SW 1271 (cell line): ENCODE data around the gene SOAT2.
A peak's percentile ranks its signal among the peaks of the same experiment; 100 is the strongest.
"Not testable (repeated sequence)": the region's sequence is repeated elsewhere in the genome, so short reads cannot be mapped to it uniquely, and the experiment has no call there.

Experiments
- DNase-seq, 2 experiments: peaks; one replicate each; lab custom pipeline; 2025; lab: John Stamatoyannopoulos, UW

The SOAT2 gene

DNA sequence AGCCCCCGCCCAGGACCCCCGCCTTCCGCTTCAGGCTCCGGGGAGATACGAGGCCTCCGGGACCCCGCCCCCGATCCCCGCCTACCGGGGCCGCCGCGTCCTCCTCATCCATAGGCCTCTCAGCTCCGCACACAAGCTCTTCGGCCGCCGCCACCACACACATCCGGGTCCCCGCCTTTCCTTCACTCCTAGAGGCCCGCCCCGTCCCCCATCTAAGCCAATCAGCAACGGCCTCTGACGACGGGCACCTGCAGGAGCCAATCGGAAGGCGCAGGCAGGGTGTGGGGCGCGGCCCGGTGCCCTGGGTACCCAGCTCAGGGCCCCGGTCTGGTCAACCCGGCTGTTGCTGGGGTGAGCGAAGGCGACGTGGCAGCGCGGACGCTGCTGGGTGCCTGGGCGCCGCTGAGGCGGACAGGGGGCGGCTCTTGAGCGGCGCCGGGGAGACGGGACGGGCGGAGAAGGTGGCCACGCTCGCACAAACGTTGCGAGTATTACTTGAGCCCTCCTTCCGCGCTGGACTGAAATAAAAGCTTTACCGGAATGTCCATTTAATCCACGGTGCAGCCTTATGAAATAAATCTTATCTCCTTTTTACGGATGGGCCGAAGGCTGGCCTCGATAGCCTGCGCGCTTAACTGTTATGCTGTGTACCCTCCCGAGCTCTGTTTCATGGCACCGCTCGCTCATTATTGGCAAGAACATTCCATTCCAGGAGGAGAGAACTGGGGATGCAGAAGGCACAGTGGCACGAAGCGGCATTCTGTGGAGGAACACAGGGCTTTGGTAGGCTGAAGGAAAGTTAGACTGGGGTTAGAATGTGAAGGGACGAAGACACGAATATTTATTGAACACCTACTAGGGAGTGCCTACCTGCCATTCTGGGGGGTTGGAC lies 23.8 kb upstream of the SOAT2 start, which contains the start of gene SPRYD3:
TSS of gene SPRYD3 (minus strand) at position 165 of the 892 bp plus-strand sequence. CDS start at position 108, 57 bp downstream.
- peak; percentile 90 to 98 for DNase-seq

DNA sequence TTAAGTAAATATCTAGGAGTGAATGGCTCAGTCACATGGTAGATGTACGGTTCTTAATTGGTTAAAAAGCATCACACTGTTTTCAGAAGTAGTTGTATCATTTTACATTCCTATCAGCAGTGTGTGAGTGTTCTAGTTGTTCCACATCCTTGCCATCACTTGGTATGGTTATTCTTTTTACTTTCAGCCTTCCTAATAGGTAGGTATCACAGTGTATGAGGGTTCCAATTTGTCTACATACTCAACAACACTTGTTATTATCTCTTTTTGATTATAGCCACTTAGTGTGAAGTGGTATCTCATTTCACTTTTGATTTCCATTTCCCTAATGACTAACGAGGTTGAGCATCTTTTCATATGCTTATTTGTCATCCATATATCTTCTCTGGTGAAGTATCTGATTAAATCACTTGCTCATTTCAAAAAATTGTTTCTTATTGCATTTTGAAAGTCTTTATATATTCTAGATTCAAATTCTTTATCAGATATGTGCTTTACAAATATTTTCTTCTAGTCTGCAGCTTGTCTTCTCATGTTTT lies 20.6 kb upstream of the SOAT2 start:
- no peak for DNase-seq

DNA sequence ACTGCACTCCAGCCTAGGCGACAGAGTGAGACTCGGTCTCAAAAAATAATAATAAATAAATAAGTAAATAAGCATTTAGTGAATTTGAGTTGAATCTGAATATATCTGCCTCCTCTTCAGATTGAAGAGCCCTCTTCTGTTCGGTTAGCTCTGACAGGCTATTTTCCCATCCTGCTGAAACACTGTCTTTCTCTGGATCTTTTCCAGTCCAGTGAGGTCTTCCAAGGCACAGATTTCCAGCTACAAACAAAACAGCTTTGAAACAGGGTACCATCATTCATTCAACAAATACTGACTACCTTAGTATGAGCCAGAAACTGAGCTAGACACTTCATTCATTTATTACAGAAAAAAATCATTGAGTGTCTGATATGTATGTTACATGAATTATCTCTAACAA lies 16.9 kb upstream of the SOAT2 start:
- no peak for DNase-seq

DNA sequence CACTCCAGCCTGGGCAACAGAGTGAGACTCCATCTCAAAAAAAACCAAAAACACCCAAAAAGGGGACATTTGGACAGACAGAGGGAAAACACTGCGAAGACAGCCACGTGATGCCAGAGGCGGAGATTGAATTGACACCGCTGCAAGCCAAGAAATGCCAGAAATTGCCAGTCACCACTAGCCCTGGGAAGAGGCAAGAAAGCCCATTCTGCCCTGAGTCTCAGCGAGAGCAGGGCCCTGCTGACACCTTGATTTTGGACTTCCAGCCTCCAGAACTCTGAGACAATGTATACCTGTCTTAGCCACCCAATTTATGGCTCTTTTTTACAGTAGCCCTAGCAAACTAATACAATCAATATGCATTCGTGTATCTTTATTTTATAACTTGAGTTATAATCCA lies 13.2 kb upstream of the SOAT2 start:
- DNase-seq = no peak

DNA sequence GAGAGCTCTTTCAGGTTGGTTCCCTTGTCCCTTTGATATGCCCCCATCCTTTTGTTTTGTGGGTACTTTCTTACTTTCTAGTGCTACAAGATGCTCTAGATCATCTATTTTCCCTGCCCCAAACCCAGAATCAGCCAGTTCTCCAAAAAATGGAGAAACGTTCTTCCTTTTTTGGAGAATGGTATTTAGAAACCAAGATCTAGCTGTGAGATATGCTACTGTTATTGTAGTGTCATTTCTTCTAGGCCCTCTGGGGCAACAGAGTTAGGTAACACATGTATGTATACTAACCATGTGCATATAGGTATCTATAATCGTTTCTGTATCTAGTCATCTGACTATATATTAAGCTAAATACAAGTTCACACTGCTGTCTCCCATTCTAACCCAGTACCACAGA lies 12.7 kb upstream of the SOAT2 start:
- no peak for DNase-seq

DNA sequence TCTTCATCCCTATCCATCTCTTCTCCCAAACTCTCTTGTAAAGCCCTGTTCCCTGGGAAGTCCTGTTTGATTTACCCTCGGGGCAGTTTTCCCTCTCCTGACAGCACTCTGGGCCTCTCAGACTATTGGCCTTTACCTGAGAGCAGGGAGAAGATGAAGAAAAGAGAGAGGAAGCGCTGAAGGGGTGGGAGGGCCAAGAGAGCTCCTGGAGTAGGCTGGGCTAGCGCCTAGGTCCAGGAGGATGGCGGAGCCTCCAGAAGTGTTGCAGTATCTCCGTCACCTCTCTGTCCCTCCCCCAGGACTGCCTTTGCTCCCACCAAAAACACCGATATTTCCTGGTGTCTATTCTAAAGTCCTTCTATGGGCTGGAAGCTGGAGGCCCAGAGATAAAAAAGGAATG lies 11.5 kb upstream of the SOAT2 start:
- no peak for DNase-seq

DNA sequence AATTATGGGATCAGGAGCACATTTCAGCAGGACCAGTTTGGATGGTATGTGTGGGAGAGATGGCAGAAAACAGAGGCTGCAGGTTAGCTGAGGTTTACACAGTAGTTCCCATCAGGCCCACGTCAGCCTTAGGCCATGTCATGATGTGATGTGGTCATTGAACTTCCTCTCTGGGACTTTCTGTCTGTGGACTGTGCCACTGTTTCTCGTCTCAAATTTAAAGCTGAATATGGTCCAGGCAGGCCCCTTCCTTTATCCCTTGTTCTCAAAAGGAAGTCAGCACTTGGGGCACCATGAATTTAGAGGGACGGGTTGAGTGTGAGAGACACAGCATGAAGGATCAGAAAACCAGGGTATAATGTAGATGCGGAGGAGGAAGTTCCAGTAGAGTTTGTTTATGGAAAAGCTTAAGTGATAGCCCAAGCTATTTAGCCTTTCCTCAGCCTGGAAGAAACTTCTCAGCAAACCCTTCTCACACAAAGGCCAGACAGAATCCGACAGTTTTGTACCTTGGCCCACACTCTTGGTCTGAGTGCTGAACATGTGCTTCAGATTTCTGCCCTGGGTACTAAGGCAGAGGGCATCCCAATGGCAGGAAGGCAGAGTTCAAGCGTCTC lies 9.4 kb upstream of the SOAT2 start:
- no peak for DNase-seq

DNA sequence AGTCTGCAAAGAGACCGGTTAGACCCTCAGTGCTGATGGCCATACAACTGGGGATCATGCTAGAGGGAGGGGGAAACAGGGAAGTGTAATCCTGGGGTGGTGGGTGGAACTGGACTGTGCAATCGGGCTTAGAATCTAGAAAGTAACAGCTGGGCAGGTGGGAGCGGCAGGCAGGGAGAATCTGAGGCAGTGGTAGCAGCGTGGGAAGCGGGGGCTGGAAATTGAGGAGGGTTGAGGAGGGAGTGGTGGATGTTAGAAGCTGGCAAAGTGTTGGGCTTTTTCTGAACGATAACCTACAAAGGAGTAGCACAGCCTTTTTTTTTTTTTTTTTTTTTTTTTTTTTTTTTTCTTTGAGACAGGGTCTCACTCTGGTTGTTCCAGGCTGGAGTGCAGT lies 8.9 kb upstream of the SOAT2 start:
- DNase-seq = no peak

DNA sequence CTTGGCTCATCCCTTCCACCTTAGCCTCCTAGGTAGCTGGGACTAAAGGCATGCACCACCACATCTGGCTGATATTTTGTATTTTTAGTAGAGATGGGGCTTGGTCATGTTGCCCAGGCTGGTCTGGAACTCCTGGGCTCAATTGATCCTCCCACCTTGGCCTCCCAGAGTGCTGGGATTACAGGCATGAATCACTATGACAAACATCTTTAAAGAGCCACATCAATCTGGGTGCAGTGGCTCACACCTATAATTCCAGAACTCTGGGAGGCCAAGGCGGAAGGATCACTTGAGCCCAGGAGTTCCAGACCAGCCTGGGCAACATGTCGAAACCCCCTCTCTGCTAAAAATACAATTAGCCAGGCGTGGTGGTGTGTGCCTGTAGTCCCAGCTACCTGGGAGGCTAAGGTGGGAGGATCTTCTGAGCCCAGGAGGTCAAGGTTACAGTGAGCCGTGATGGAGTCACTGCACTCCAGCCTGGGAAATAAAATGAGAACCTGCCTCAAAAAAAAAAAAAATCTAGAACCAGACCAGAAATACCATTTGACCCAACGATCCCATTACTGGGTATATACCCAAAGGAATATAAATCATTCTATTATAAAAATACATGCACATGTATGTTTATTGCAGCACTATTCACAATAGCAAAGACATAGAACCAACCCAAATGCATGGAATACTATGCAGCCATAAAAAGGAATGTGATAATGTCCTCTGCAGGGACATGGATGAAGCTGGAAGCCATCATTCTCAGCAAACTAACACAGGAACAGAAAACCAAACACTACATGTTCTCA lies 8.3 kb upstream of the SOAT2 start:
- not testable (repeated sequence) for DNase-seq

DNA sequence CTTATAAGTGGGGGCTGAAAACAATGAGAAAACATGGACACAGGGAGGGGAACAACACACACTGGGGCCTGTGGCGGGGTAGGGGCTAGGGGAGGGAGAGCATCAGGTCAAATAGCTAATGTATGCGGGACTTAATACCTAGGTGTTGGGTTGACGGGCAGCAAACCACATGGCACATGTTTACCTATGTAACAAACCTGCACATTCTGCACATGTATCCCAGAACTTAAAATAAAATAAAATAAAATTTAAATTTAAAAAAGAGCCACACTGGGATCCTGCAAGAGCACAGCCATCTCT lies 7.7 kb upstream of the SOAT2 start:
- not testable (repeated sequence) for DNase-seq

DNA sequence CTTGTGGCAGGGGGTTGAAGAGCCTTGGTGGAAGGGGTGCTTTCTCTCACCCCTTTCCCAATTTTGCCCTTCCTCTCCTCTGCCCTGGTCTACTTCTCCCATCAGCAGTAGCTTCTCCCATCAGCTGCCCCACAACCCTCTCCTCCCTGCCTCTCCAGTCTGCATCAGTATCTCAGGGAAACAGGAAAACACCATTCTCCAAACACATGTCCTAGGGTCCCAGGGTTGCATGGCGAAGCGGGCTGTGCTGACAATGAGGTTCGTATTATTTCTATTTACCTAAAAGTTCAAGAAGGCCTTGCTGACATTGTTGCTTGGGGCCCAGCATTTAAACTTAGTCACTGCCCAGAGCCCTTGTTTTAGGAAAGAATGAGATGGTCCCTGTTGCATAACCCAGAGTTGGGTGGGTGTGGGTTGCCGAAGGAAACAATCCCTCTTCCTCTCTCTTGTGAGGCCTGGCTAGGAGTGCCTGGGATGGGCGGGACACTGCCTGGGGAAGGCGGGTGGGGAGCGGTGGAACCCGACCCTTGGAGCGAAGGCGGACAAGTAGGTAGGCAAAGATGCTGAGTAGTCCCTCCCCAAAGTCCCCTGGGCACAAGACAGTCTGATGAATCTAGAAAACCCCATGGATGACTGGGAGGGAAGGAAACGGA lies 7.1 kb upstream of the SOAT2 start:
- no peak for DNase-seq

DNA sequence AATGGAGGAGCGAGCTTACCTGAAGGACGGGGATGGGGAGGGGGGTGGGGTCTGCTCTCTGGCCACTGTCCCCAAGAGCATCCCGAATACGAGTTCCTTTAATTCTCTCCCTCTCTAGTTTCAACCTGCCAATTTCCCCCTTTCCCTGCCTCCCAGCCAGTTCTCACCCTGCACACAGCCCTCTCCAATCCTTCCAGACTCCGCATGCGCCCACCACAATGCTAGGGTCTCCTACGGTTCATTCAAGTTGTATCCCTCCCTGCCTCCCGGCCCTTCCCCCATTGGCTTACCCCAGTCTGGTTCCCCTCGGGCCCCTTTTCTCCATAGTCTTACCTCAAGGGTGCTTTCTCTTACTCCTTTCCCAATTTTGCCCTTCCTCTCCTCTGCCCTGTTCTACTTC lies 6.5 kb upstream of the SOAT2 start:
- DNase-seq = no peak

DNA sequence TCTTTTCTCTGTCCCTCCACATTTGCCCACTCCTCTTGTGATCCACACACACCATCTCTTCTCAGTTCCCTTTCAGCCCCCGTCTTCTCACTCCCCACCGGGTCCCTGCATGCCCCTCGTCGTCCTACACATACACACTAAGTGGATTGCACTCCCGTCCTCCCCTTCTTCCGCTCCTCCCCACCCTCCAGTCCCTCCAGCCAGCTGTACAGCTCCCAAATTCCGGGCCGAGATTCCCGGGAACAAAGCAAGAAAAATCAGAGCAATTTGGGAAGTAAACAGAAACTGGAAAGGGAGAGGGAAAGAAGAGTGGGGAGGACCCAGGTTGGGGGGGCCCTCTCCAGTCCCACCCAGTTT lies 6.1 kb upstream of the SOAT2 start:
- DNase-seq = no peak

DNA sequence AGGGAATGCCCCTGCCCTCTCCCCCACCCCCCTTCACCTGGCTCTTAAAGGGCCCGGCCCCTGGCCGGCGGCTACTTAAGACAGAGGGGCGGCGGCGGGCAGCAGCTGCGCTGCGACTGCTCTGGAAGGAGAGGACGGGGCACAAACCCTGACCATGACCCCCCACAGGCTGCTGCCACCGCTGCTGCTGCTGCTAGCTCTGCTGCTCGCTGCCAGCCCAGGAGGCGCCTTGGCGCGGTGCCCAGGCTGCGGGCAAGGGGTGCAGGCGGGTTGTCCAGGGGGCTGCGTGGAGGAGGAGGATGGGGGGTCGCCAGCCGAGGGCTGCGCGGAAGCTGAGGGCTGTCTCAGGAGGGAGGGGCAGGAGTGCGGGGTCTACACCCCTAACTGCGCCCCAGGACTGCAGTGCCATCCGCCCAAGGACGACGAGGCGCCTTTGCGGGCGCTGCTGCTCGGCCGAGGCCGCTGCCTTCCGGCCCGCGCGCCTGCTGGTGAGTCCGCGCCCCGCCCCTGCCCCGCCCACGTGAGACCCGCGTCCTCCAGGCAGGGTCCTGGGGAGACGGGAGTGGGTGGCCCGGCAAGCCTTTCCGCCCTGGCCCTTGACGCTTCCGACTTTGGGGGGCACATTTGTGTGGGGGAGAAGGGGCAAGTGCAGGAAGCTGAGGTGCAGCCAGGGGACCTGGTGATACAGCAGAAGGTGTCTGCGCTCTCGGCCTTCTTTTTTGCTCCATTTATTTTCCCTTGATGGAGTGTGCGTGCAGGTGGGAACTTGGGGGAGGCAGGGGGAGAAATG lies 5.5 kb upstream of the SOAT2 start, which contains the start of gene IGFBP6:
TSS of gene IGFBP6 (plus strand) at position 104 of the 790 bp plus-strand sequence. CDS start at position 155, 51 bp downstream.
- no peak for DNase-seq

DNA sequence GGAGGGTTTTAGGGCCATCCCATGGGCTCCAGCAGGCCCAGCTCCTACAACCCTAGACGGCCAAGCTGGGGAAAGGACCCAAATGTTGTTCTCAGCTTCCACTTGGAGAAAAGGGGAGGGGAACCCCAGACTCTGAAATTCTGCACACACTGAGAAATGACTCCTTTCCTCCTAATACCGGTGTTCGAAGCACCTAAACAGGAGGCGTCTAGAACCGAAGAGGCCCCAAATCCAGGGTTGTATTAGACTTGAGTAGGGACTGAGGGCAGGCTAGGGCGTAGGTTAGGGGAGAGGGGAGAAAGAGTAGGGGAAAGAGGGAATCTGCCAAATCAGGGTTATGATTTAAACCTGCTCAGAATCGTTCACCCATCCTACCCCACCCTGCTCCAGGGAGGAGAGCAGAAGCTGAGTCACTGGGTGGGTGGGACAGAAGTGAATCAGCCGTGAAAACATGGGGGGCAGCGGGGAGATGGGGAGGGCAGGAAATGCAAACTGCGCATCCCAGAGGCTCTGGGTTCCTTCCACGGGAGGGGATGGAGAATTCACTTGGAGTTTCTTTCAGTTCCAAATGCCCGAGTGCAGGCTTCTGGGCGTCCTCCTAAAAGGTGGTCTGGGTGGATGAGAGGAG lies 4.8 kb upstream of the SOAT2 start:
- DNase-seq = peak in 1 of 2 experiments; percentile 59

DNA sequence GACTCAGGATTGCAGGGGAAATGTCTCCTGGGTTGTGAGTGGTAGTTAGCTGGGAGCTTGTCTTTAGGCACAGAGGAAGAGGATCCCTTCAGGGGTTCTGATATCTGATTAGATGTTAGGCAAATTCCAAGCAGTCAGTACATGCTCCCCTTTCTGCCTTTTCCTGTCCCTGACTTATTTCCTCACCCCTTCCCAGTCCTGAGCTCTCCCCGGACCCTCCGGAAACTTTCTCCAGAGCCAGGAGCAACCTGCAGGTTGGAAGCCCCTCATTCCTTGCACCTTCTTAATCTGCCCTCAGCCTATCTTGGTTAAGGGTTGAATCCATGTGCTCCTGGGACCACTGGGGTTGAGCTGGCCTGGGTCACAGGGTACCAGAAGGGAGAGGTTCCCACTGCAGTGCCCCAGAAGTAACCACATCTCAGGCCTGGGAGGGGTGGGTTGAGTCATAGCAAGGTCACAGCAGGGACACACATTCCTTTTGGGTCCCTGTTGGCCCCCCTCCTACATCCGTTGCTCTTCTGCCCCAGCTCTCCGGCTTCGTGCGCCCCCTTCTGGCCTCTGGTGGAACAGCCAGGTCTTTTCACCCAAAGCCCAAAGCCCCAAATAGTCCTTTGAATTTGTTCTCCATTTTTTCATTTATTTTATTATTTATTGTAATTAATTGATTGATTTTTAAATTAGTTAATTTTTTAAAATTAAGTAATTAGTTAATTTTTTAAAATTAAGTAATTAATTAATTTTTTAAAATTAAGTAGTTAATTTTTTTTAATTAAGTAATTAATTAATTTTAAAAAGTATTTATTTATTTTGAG lies 4.0 kb upstream of the SOAT2 start:
- peak; percentile 84 to 92 for DNase-seq

DNA sequence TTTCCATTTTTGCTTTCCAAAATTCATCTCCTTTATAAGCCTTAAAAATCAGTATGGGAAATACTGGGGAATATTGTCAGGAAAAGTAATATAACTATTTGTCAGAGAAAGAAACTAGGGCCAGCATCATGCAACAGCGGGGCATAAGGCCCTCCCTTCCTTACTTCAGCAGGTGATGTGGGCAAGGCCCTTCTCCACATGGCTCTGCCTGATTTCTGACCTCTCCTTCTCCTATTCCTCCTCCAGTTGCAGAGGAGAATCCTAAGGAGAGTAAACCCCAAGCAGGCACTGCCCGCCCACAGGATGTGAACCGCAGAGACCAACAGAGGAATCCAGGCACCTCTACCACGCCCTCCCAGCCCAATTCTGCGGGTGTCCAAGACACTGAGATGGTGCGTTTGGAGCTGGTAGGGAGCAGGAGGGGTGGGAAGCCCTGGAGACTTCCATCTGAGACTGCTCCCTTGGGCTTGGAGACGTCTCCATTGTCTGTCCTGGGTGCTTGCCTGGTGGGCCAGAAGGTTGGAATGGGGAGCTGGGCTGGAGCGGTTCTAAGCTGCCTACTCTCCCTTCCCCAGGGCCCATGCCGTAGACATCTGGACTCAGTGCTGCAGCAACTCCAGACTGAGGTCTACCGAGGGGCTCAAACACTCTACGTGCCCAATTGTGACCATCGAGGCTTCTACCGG lies 2.7 kb upstream of the SOAT2 start:
- DNase-seq = no peak

DNA sequence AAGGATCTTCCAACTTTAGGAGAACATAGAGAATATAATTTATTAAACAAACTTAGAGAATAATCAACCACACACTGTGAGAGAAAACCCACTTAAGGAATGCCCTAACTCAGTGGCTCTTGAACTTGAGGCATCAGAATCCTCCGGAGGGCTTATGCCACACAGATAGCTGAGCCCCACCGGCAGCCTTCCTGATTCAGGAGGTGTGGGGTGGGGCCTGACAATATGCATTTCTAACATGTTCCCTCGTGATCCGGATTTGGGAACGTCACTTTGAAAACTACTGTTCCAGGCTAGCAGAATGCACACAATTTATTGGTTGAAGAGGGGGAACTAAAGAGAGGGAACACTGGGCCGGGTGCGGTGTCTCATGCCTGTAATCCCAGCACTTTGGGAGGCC lies 2.0 kb upstream of the SOAT2 start:
- no peak for DNase-seq
